Adrenal gland (tissue), 12 donors: ENCODE measurements around the gene RPL22. TPM values are rescaled to one million over a fixed set of nuclear protein-coding genes. Genes with fewer than 3 reads are reported as not detected.

Experiments
- DNase-seq, 7 donors: peaks; one replicate each; pipeline ENCODE4 v3.0.0-alpha.2; 2019 to 2020
- H3K27ac ChIP-seq, 5 donors: fragments of 200-600 bp; sonication (generic) in 4 of 5; 1 replicate in 3 of 5; 2 replicates in 2 of 5; pipeline versions ENCODE4 v1.5.1 to v1.8.0; 2016 to 2020; ENCODE audit warnings: mild to moderate bottlenecking in 1 of 5
- H3K27me3 ChIP-seq: fragments of 200-600 bp; 2 replicates; pipeline ENCODE4 v1.8.0; 2021
- H3K36me3 ChIP-seq, 2 donors: fragments of 200-600 bp; replicated peaks in 1 of 2; 1 replicate in 1 of 2; 2 replicates in 1 of 2; pipeline versions ENCODE4 v1.5.1 to v1.8.0; 2018 to 2022
- H3K4me1 ChIP-seq, 2 donors: fragments of 200-600 bp; replicated peaks in 1 of 2; 1 replicate in 1 of 2; 2 replicates in 1 of 2; pipeline versions ENCODE4 v1.5.1 to v1.8.0; 2018 to 2021
- H3K4me3 ChIP-seq, 4 donors: fragments of 200-600 bp; sonication (generic) in 3 of 4; one replicate each; pipeline ENCODE4 v1.5.1; 2016 to 2018
- H3K9me3 ChIP-seq, 3 donors: fragments of 200-600 bp; sonication (generic) in 1 of 3; replicated peaks in 1 of 3; 1 replicate in 2 of 3; 2 replicates in 1 of 3; pipeline versions ENCODE4 v1.5.1 to v1.8.0; 2016 to 2021
- CTCF ChIP-seq, 6 experiments: fragments of 450-650 bp in 4 of 6; fragments of 200-600 bp in 2 of 6; sonication (generic) in 1 of 6; IDR thresholded peaks; 1 replicate in 5 of 6; 2 replicates in 1 of 6; pipeline versions ENCODE4 v1.5.1 to v1.8.0; 2016 to 2021; ENCODE audit warnings: antibody characterized with exemption in 6 of 6, mild to moderate bottlenecking in 2 of 6, moderate library complexity in 1 of 6
- POLR2A ChIP-seq, 2 donors: fragments of 450-650 bp; IDR thresholded peaks; one replicate each; pipeline ENCODE4 v1.6.1; 2017; ENCODE audit warnings: antibody characterized with exemption in 2 of 2, mild to moderate bottlenecking in 2 of 2, moderate library complexity in 1 of 2
- WGBS, 4 donors: extraction: QIAGEN DNeasy Blood & Tissue Kit in 2 of 4; methylation state at CpG; one replicate each; pipeline versions ENCODE4 v1.1.5 to v1.1.7; 2013 to 2017; 5-methylcytosine and 5-hydroxymethylcytosine counted together
- intact Hi-C, 2 donors: fragments of 100-400 bp; cut with DNase I; formaldehyde crosslinking; loops; one replicate each; pipeline versions ENCODE4 v1.14.1 to v1.15.0; 2022 to 2023
- polyA plus RNA-seq, 3 donors: library from polyadenylated mRNA; stranded (reverse); fragments of 200-250 nt in 2 of 3; fragments of 350-450 nt in 1 of 3; fragmentation: Illumina TruSeq in 1 of 3; extraction: RNeasy Lipid Tissue Mini Kit (QIAGEN cat#74804) in 1 of 3; gene quantifications; one replicate each; pipeline ENCODE4 v1.2.3, GENCODE V29; 2013 to 2014
- total RNA-seq, 9 donors: library from RNA; depleted of rRNA in 4 of 9; stranded (reverse); fragments of >200 nt in 4 of 9; fragments of 120-200 nt in 1 of 9; fragmentation: NEBNext Ultra II Directional in 1 of 9; extraction: Animal tissue kit (Norgen Biotek cat#: 25700) in 1 of 9; gene quantifications; one replicate each; pipeline versions ENCODE4 v1.1.0 to v1.2.4, GENCODE V29; 2013 to 2023
- donor health status: healthy with polysubstance abuse.
- donor health status: Bipolar disorder and iron deficiency.
- donor health status: DM: yes; HTN: yes; CAD: no.
- donor health status: DM: no; HTN: no; CAD: no.
- donor health status: DM: no; HTN: no; CAD: no.
- donor health status: DM: yes; HTN: yes; CAD: no.

Gene RPL22
- total and polyA plus RNA-seq, 12 donors = 78.5 to 898 (median 305) TPM

GRCh38 chr1:6143395-6143794, 56.0 kb downstream of the RPL22 start:
- Histone ChIP-seq H3K36me3 (no peaks in the 10 kb centered on the region), H3K4me1 (no peaks in the 10 kb centered on the region), H3K27ac (no peak overlapping the region), H3K27me3 (peaks cover 11% of the 10 kb centered on the region), H3K9me3 (no peaks in the 10 kb centered on the region), H3K4me3 (no peak overlapping the region)
- TF ChIP-seq POLR2A (IDR thresholded peaks at IDR 0.05) (no peak), CTCF (IDR thresholded peaks at IDR 0.05) (no peak)
- 74 to 86% (median 79%) methylated on average over 1 to 4 of the region's 4 CpGs for WGBS, 4 donors
- intact Hi-C loops = no loop called here
- DNase-seq = no peak

- Histone ChIP-seq H3K9me3 (no peaks in the 10 kb centered on the region), H3K27me3 (peaks cover 11% of the 10 kb centered on the region), H3K36me3 (no peaks in the 10 kb centered on the region), H3K27ac (no peak overlapping the region), H3K4me3 (no peak overlapping the region), H3K4me1 (no peaks in the 10 kb centered on the region)
- intact Hi-C loops = no loop called here
- 73 to 82% (median 79%) methylated on average over 4 of the region's 4 CpGs for WGBS, 4 donors
- TF ChIP-seq POLR2A (IDR thresholded peaks at IDR 0.05) = no peak
- TF ChIP-seq CTCF (IDR thresholded peaks at IDR 0.05) = no peak
- no peak for DNase-seq
Observed at GRCh38 chr1:6142734-6143133, 56.7 kb downstream of the RPL22 start.

DNA sequence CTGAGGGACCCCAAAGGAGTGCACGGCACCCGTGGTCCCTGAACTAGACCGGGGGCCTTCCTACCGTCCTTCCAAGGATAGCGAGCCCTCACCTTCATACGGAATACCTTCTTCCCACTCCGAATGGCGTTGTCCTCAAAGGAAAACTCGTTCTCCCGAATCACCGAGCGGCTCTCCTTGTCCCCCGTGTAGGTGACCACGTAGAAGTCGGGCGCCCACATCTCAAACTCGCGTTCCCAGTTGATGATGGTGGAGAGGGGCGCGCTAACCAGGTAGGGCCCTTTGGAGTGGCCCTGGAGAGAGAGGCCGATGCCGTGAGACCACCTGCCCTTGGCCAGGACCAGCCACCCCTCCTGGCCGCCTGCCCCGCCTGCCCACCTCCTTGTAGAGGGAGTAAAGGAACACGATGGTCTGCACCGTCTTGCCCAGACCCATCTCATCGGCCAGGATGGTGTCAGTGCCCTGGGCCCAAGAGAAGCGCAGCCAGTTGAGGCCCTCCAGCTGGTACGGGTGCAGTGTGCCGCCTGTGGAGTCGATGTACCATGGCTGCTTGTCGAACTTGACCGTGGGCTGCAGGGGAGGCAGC, 57.3 kb downstream of the RPL22 start:
- TF ChIP-seq CTCF (IDR thresholded peaks at IDR 0.05) (no peak), POLR2A (IDR thresholded peaks at IDR 0.05) (no peak)
- 91 to 94% (median 92%) methylated on average over 26 to 33 of the region's 33 CpGs for WGBS, 4 donors
- Histone ChIP-seq H3K4me3 (no peak overlapping the region), H3K27me3 (peaks cover 6% of the 10 kb centered on the region), H3K9me3 (no peaks in the 10 kb centered on the region), H3K4me1 (no peaks in the 10 kb centered on the region), H3K27ac (no peak overlapping the region), H3K36me3 (no peaks in the 10 kb centered on the region)
- intact Hi-C loops = no loop called here
- DNase-seq = no peak

DNA sequence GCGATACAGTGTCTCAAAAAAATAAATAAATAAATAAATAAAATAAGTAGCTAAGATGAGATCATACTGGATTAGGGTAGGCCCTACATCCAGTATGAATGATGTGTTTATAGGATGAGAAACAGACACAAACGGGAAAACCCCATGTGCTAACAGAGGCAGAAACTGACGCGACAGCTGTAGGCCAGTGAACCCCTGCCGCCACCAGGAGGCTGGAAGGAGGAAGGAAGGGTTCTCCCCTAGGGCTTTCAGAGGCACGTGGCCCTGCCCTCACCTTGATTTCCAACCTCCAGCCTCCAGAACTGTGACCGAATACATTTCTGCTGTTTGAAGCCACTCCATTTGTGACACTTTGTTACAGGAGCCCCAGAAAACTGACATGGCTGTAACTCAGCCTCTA, 57.8 kb downstream of the RPL22 start:
- H3K27ac ChIP-seq = no peak overlapping the region
- DNase-seq = no peak
- TF ChIP-seq POLR2A (IDR thresholded peaks at IDR 0.05) = no peak
- no peak for TF ChIP-seq CTCF (IDR thresholded peaks at IDR 0.05)
- H3K36me3 ChIP-seq = no peaks in the 10 kb centered on the region
- H3K9me3 ChIP-seq = no peaks in the 10 kb centered on the region
- no peak overlapping the region for H3K4me3 ChIP-seq
- intact Hi-C loops = no loop called here
- no peaks in the 10 kb centered on the region for H3K4me1 ChIP-seq
- WGBS, 4 donors = 49 to 70% (median 61%) methylated on average over 7 of the region's 7 CpGs
- H3K27me3 ChIP-seq = peaks cover under 1% of the 10 kb centered on the region
